ENCODE results near the gene B4GALT5. TPM values are rescaled to one million over a fixed set of nuclear protein-coding genes. Genes with fewer than 3 reads are reported as not detected.

Gene B4GALT5
- total RNA-seq, 3 donors from 2014 or later = 52.4 to 65.1 (median 60.2) TPM

DNA sequence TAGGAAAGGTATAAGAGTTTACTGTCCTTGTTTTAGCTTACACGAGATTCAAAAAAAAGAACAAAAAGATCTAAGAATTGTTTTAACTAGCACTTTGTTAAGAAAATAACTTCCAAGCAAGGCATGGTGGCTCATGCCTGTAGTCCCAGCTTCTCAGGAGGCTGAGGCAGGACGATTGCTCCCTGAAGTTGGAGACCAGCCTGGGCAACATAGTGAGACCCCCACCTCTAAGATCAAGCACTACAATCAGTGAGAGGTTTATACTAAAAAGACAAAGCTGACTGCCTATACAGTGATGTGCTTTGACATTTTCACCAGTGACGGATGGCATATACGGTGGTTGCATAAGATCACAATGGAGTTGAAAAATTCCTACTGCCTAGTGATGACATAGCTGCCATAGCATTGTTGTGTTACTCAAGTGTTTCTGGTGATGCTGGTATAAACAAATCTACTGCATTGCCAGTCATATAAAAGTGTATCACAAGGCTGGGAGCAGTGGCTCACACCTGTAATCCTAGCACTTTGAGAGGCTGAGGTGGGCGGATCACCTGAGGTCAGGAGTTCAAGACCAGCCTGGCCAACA, 68.6 kb downstream of the B4GALT5 start:
- intact Hi-C loops (cut with DNase I, micrococcal nuclease) = no loop called here
- DNase-seq (no peak), ATAC-seq (no peak)
- TF ChIP-seq, protein P1, sequence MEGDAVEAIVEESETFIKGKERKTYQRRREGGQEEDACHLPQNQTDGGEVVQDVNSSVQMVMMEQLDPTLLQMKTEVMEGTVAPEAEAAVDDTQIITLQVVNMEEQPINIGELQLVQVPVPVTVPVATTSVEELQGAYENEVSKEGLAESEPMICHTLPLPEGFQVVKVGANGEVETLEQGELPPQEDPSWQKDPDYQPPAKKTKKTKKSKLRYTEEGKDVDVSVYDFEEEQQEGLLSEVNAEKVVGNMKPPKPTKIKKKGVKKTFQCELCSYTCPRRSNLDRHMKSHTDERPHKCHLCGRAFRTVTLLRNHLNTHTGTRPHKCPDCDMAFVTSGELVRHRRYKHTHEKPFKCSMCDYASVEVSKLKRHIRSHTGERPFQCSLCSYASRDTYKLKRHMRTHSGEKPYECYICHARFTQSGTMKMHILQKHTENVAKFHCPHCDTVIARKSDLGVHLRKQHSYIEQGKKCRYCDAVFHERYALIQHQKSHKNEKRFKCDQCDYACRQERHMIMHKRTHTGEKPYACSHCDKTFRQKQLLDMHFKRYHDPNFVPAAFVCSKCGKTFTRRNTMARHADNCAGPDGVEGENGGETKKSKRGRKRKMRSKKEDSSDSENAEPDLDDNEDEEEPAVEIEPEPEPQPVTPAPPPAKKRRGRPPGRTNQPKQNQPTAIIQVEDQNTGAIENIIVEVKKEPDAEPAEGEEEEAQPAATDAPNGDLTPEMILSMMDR (IDR thresholded peaks at IDR 0.05) = no peak
- Histone ChIP-seq H3K4me1 (ENCODE audit: low read depth) (peaks cover 15% of the 10 kb centered on the region), H3K4me3 (no peak overlapping the region), H3K36me3 (ENCODE audit: low read depth) (no peaks in the 10 kb centered on the region), H3K9me3 (no peaks in the 10 kb centered on the region)

DNA sequence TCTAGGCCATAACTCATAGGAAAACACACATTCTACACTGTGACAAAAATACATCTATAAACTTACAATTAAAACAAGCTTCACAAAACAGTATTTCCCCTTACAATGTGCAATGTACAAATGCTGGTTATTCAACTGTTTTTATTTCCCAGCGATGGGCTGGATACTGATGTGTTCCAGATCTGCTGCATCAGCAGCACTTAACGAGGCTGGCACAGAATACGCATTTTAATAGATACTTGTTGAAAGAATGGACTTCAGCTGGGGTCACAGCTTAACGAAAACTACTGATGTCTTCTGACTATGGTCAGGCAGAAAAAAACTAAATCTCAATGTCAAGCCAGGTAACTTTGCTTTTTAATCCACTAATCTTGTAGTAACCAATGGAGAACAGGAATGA, 70.9 kb downstream of the B4GALT5 start:
- ATAC-seq (no peak), DNase-seq (no peak)
- intact Hi-C loops (cut with DNase I, micrococcal nuclease) = no loop called here
- H3K9me3 ChIP-seq = no peaks in the 10 kb centered on the region
- TF ChIP-seq, protein P1 (IDR thresholded peaks at IDR 0.05) = no peak
- H3K4me1 ChIP-seq (ENCODE audit: low read depth) = peaks cover 15% of the 10 kb centered on the region
- no peaks in the 10 kb centered on the region for H3K36me3 ChIP-seq (ENCODE audit: low read depth)
- H3K4me3 ChIP-seq = no peak overlapping the region

DNA sequence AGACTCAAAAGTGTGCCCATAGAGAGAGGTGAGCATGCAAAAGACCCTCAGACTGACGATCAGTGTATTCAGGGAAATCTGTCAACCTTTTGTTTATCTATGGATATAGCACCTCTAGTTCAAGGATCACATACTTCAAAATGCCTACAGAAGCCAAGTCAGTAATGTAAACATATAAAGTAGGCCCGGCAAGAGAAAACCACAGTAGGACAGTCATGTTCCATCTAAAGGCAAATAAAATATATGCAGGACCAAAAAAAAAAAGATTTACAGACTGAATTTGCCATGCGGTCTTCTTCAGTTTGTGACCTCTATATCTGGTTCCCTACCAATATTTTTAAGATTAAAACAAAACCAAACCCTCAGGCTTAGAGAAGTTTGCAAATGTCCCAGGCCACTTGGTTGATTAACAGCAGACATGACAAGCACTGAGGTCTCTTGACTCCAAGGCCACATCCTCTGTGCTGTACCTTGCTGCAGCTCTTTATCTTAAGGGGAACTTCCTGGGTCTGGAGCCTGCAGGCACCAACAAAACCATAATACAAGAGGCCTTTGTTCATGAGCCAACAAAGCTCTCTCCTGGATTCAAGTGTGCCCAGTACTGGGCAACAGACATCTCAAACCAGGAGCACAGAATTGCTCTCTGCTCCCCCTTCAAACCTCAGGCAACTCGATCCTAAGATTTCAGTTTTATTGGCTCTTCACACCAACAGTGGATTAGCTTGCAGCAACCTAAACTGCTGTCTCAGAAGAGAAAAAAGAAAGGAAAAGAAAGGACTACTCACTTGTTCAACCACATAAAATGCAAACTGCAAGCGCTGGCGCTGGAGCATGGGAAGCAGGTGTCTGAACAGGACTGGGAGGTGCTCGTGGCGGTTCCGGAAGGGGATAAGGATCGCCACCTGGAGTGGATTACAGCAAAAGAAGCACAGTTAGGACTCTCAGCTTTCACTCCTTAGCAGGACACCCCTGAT, 71.7 kb downstream of the B4GALT5 start:
- Histone ChIP-seq H3K36me3 (ENCODE audit: low read depth) (no peaks in the 10 kb centered on the region), H3K9me3 (no peaks in the 10 kb centered on the region), H3K4me3 (no peak overlapping the region), H3K4me1 (ENCODE audit: low read depth) (peaks cover 15% of the 10 kb centered on the region)
- TF ChIP-seq, protein P1 (IDR thresholded peaks at IDR 0.05) = no peak
- intact Hi-C loops (cut with DNase I, micrococcal nuclease) = no loop called here
- peak; percentile 53 to 64 (median 62) for DNase-seq
- ATAC-seq = peak; percentile 83

DNA sequence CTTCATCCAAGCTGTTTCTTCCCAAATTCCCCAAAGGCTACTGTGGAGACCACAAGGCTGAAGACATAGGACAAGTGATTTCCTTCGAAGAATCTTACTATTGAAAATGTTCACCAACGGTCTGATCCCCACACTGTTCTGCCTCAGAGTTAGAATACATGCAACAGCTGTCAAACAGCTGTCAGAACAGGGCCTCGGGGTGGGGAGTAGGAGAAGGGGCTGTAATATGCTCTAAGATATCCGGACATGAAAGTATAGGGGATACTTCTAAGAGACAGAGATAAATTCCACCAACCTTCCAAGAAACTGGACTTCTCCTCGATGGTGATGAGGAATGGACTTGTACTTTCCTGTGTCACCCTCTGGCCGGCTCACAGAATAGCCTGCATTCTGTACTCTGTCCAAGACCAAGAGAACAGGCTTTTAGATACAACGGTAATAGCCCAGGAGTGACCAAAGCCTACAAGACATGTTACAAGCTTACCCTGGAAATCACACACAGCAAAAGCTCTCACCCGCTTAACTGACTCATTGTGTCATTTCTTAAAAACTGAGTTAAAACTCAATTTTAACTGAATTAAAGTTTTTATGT, 76.5 kb downstream of the B4GALT5 start:
- intact Hi-C loops (cut with DNase I, micrococcal nuclease) = loop anchor here in 1 of 2 donors (10.0 kb wide), 1 partner anchor 78 kb away; the partner anchor contains the start of gene B4GALT5
- Histone ChIP-seq H3K4me1 (ENCODE audit: low read depth) (peaks cover 28% of the 10 kb centered on the region), H3K36me3 (ENCODE audit: low read depth) (no peaks in the 10 kb centered on the region), H3K9me3 (no peaks in the 10 kb centered on the region), H3K4me3 (no peak overlapping the region)
- TF ChIP-seq, protein P1 (IDR thresholded peaks at IDR 0.05) = no peak
- ATAC-seq (no peak), DNase-seq (no peak)

DNA sequence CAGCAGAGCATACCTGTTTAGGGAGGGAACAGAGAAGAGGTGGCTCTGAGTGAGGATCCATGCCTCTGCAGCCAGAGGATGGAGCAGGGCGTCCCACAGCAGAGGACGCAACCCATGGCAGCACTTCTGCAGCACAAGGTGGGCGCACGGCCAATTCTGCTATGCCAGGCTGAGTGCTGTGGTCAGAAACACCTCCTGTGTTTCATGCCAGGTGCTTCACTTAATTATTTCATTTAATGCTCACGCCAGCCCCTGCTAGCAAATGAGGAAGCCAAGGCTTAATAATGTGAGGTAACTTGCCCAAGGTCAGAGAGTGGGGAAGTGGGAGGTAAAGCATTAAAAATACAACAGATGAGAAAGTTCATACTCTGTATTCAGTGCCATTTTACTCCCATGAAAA, 77.2 kb downstream of the B4GALT5 start:
- DNase-seq (peak in 2 of 3 donors; percentile 23 to 35), ATAC-seq (no peak)
- Histone ChIP-seq H3K9me3 (no peaks in the 10 kb centered on the region), H3K4me3 (no peak overlapping the region), H3K36me3 (ENCODE audit: low read depth) (no peaks in the 10 kb centered on the region), H3K4me1 (ENCODE audit: low read depth) (peaks cover 22% of the 10 kb centered on the region)
- intact Hi-C loops (cut with DNase I, micrococcal nuclease) = loop anchor here in 1 of 2 donors (10.0 kb wide), 1 partner anchor 78 kb away; the partner anchor contains the start of gene B4GALT5
- TF ChIP-seq, protein P1 (IDR thresholded peaks at IDR 0.05) = no peak

Measured in mucosa of descending colon (tissue), 3 donors.